Vagina (tissue), 2 donors: Measurements from ENCODE around the gene TMEM38A. TPM values are rescaled to one million over a fixed set of nuclear protein-coding genes. Genes with fewer than 3 reads are reported as not detected.

Experiments used
- DNase-seq, 2 donors: peaks; one replicate each; pipeline ENCODE4 v3.0.0-alpha.2; 2017; ENCODE audit errors: extremely low spot score in 2 of 2
- H3K27ac ChIP-seq: fragments of 200-600 bp; sonication (generic); one replicate; pipeline ENCODE4 v1.5.1; 2019
- H3K27me3 ChIP-seq: fragments of 200-600 bp; sonication (generic); one replicate; pipeline ENCODE4 v1.5.1; 2019
- H3K36me3 ChIP-seq, 2 donors: fragments of 200-600 bp; sonication (generic); one replicate each; pipeline ENCODE4 v1.5.1; 2017 to 2019
- H3K4me1 ChIP-seq: fragments of 200-600 bp; sonication (generic); one replicate; pipeline ENCODE4 v1.5.1; 2019
- H3K4me3 ChIP-seq, 2 donors: fragments of 200-600 bp; sonication (generic); 1 replicate in 1 of 2; 2 replicates in 1 of 2; pipeline ENCODE4 v1.5.1; 2016 to 2019
- H3K9me3 ChIP-seq: fragments of 200-600 bp; sonication (generic); one replicate; pipeline ENCODE4 v1.5.1; 2019
- CTCF ChIP-seq, 3 experiments: fragments of 450-650 bp in 2 of 3; fragments of 200-600 bp in 1 of 3; sonication (generic) in 1 of 3; IDR thresholded peaks; one replicate each; pipeline ENCODE4 v1.5.1; 2017 to 2019; ENCODE audit warnings: antibody characterized with exemption in 3 of 3, mild to moderate bottlenecking in 2 of 3, moderate library complexity in 2 of 3
- POLR2A ChIP-seq, 2 donors: fragments of 450-650 bp; IDR thresholded peaks; one replicate each; pipeline ENCODE4 v1.6.1; 2017; ENCODE audit warnings: antibody characterized with exemption in 2 of 2, mild to moderate bottlenecking in 2 of 2, moderate library complexity in 2 of 2
- POLR2AphosphoS5 ChIP-seq, 2 donors: sonication (generic); formaldehyde crosslinking; IDR thresholded peaks; one replicate each; pipeline ENCODE4 v1.9.0; 2017; ENCODE audit warnings: antibody characterized with exemption in 2 of 2, mild to moderate bottlenecking in 2 of 2, low read depth in 1 of 2; ENCODE audit not compliant: insufficient read depth in 1 of 2
- intact Hi-C: fragments of 100-400 bp; cut with DNase I; formaldehyde crosslinking; loops from one replicate; pipeline ENCODE4 v1.15.1; 2023
- total RNA-seq: library from RNA; depleted of rRNA; stranded (reverse); fragments of >200 nt; gene quantifications from one replicate; pipeline ENCODE4 v1.2.3, GENCODE V29; 2016

The TMEM38A gene
- total RNA-seq, 1 donor from 2014 or later = 4.7 TPM

- Histone ChIP-seq H3K36me3 (peaks cover 0 to 29% of the 10 kb centered on the region in 2 donors), H3K4me1 (peaks cover 22% of the 10 kb centered on the region), H3K4me3 (no peak overlapping the region), H3K9me3 (no peaks in the 10 kb centered on the region), H3K27me3 (no peaks in the 10 kb centered on the region), H3K27ac (no peak overlapping the region)
- intact Hi-C loops = no loop called here
- TF ChIP-seq POLR2A (IDR thresholded peaks at IDR 0.05) = no peak
- no peak for TF ChIP-seq CTCF (IDR thresholded peaks at IDR 0.05)
- TF ChIP-seq POLR2AphosphoS5 (IDR thresholded peaks at IDR 0.05; ENCODE audit: insufficient read depth in 1 of 2, low read depth in 1 of 2) = no peak
- DNase-seq = no peak
Observed at GRCh38 chr19:16631465-16631864, 29.5 kb upstream of the TMEM38A start.

- Histone ChIP-seq H3K9me3 (no peaks in the 10 kb centered on the region), H3K27ac (no peak overlapping the region), H3K36me3 (peaks cover 0 to 46% of the 10 kb centered on the region in 2 donors), H3K27me3 (no peaks in the 10 kb centered on the region), H3K4me3 (no peak overlapping the region), H3K4me1 (no peaks in the 10 kb centered on the region)
- DNase-seq = no peak
- TF ChIP-seq CTCF (IDR thresholded peaks at IDR 0.05) (no peak), POLR2AphosphoS5 (IDR thresholded peaks at IDR 0.05; ENCODE audit: insufficient read depth in 1 of 2, low read depth in 1 of 2) (no peak), POLR2A (IDR thresholded peaks at IDR 0.05) (no peak)
- intact Hi-C loops = no loop called here
Observed at GRCh38 chr19:16637535-16637934, 23.4 kb upstream of the TMEM38A start.

GRCh38 chr19:16638666-16639065, 22.3 kb upstream of the TMEM38A start:
- no peaks in the 10 kb centered on the region for H3K27me3 ChIP-seq
- TF ChIP-seq POLR2AphosphoS5 (IDR thresholded peaks at IDR 0.05; ENCODE audit: insufficient read depth in 1 of 2, low read depth in 1 of 2) = no peak
- no peak for TF ChIP-seq POLR2A (IDR thresholded peaks at IDR 0.05)
- no peak for TF ChIP-seq CTCF (IDR thresholded peaks at IDR 0.05)
- no peaks in the 10 kb centered on the region for H3K4me1 ChIP-seq
- DNase-seq = no peak
- H3K9me3 ChIP-seq = no peaks in the 10 kb centered on the region
- H3K27ac ChIP-seq = no peak overlapping the region
- H3K4me3 ChIP-seq = no peak overlapping the region
- peaks cover 0 to 48% of the 10 kb centered on the region in 2 donors for H3K36me3 ChIP-seq
- intact Hi-C loops = no loop called here

- H3K36me3 ChIP-seq = peaks cover 0 to 45% of the 10 kb centered on the region in 2 donors
- H3K27ac ChIP-seq = no peak overlapping the region
- no peaks in the 10 kb centered on the region for H3K9me3 ChIP-seq
- H3K4me3 ChIP-seq = no peak overlapping the region
- H3K4me1 ChIP-seq = no peaks in the 10 kb centered on the region
- no peak for TF ChIP-seq POLR2A (IDR thresholded peaks at IDR 0.05)
- no peak for TF ChIP-seq POLR2AphosphoS5 (IDR thresholded peaks at IDR 0.05; ENCODE audit: insufficient read depth in 1 of 2, low read depth in 1 of 2)
- no peak for TF ChIP-seq CTCF (IDR thresholded peaks at IDR 0.05)
- no peaks in the 10 kb centered on the region for H3K27me3 ChIP-seq
- no peak for DNase-seq
- intact Hi-C loops = no loop called here
Observed at GRCh38 chr19:16640951-16641350, 20.0 kb upstream of the TMEM38A start.

GRCh38 chr19:16641695-16642094, 19.2 kb upstream of the TMEM38A start:
- Histone ChIP-seq H3K36me3 (peaks cover 3 to 52% of the 10 kb centered on the region in 2 donors), H3K4me1 (no peaks in the 10 kb centered on the region), H3K27me3 (no peaks in the 10 kb centered on the region), H3K4me3 (no peak overlapping the region), H3K9me3 (no peaks in the 10 kb centered on the region), H3K27ac (no peak overlapping the region)
- intact Hi-C loops = no loop called here
- TF ChIP-seq POLR2AphosphoS5 (IDR thresholded peaks at IDR 0.05; ENCODE audit: insufficient read depth in 1 of 2, low read depth in 1 of 2) = no peak
- TF ChIP-seq POLR2A (IDR thresholded peaks at IDR 0.05) = no peak
- no peak for TF ChIP-seq CTCF (IDR thresholded peaks at IDR 0.05)
- DNase-seq = no peak
